Measurements from ENCODE around the gene CCDC187. TPM values are rescaled to one million over a fixed set of nuclear protein-coding genes. Genes with fewer than 3 reads are reported as not detected.

Gene CCDC187
- total RNA-seq, 1 donor from 2014 or later, result 0.69 TPM

GRCh38 chr9:136254381-136255165, 49.3 kb downstream of the CCDC187 start:
- H3K4me1 Mint-ChIP-seq, result no peaks in the 10 kb centered on the region
- H3K27me3 Mint-ChIP-seq, result no peaks in the 10 kb centered on the region
- no peak overlapping the region for H3K4me3 Mint-ChIP-seq
- H3K9me3 Mint-ChIP-seq, result no peaks in the 10 kb centered on the region
- H3K27ac Mint-ChIP-seq, result no peak overlapping the region
- DNase-seq (no peak), ATAC-seq (ENCODE audit: low read depth) (no peak)
- no peak for TF ChIP-seq CTCF (IDR thresholded peaks at IDR 0.05)
- no peaks in the 10 kb centered on the region for H3K36me3 Mint-ChIP-seq (ENCODE audit: low read depth)
- POLR2A ChIA-PET, result no interaction called here
- intact Hi-C loops (cut with micrococcal nuclease), result no loop called here
- CTCF ChIA-PET, result no interaction called here

- TF ChIP-seq CTCF (IDR thresholded peaks at IDR 0.05), result no peak
- H3K4me3 Mint-ChIP-seq, result no peak overlapping the region
- H3K27ac Mint-ChIP-seq, result no peak overlapping the region
- no peak for DNase-seq
- no peaks in the 10 kb centered on the region for H3K36me3 Mint-ChIP-seq (ENCODE audit: low read depth)
- no peaks in the 10 kb centered on the region for H3K4me1 Mint-ChIP-seq
- ChIA-PET CTCF (interaction anchor here (1.3 kb wide), 1 partner anchor 30 kb away, joined by 3 read pairs; no protein-coding TSS in a partner anchor), POLR2A (no interaction called here)
- H3K27me3 Mint-ChIP-seq, result no peaks in the 10 kb centered on the region
- intact Hi-C loops (cut with micrococcal nuclease), result no loop called here
- no peaks in the 10 kb centered on the region for H3K9me3 Mint-ChIP-seq
- ATAC-seq (ENCODE audit: low read depth), result no peak
Measured at GRCh38 chr9:136253246-136254130, 50.4 kb downstream of the CCDC187 start.

GRCh38 chr9:136252846-136253245, 51.0 kb downstream of the CCDC187 start:
- Mint-ChIP-seq H3K4me3 (no peak overlapping the region), H3K9me3 (no peaks in the 10 kb centered on the region), H3K27me3 (no peaks in the 10 kb centered on the region), H3K4me1 (no peaks in the 10 kb centered on the region), H3K36me3 (ENCODE audit: low read depth) (no peaks in the 10 kb centered on the region), H3K27ac (no peak overlapping the region)
- DNase-seq (no peak), ATAC-seq (ENCODE audit: low read depth) (no peak)
- TF ChIP-seq CTCF (IDR thresholded peaks at IDR 0.05), result no peak
- intact Hi-C loops (cut with micrococcal nuclease), result no loop called here
- ChIA-PET CTCF (interaction anchor here (1.3 kb wide), 1 partner anchor 31 kb away, joined by 3 read pairs; no protein-coding TSS in a partner anchor), POLR2A (no interaction called here)

- H3K27ac Mint-ChIP-seq, result no peak overlapping the region
- ChIA-PET CTCF (no interaction called here), POLR2A (no interaction called here)
- no peak overlapping the region for H3K4me3 Mint-ChIP-seq
- ATAC-seq (ENCODE audit: low read depth) (no peak), DNase-seq (no peak)
- H3K27me3 Mint-ChIP-seq, result no peaks in the 10 kb centered on the region
- H3K36me3 Mint-ChIP-seq (ENCODE audit: low read depth), result no peaks in the 10 kb centered on the region
- intact Hi-C loops (cut with micrococcal nuclease), result no loop called here
- no peak for TF ChIP-seq CTCF (IDR thresholded peaks at IDR 0.05)
- no peaks in the 10 kb centered on the region for H3K9me3 Mint-ChIP-seq
- no peaks in the 10 kb centered on the region for H3K4me1 Mint-ChIP-seq
Measured at GRCh38 chr9:136252281-136252680, 51.6 kb downstream of the CCDC187 start.

Measured in activated B cell treated with CpG ODN at 0.5 μM for 24 hours (primary cell).